Activated naive CD4-positive, alpha-beta T cell treated with anti-CD3 and anti-CD28 coated beads, Interleukin-2, amount 10 ng/mL, durations not matched to agents 7 days and 5 days (primary cell): ENCODE data around the gene THRB.
"Not testable (repeated sequence)": the region's sequence is repeated elsewhere in the genome, so short reads cannot be mapped to it uniquely, and the experiment has no call there.

Experiments used
- CTCF ChIA-PET: fragments of 350-600 bp; sonication (Branson Sonifier 250); formaldehyde crosslinking; loops from one replicate; lab custom pipeline; 2021; ENCODE audit warnings: antibody characterized with exemption; lab: Charles Lee
- DNase-seq: peaks from one replicate; pipeline ENCODE4 v3.0.0-alpha.2; 2020
- H3K27ac Mint-ChIP-seq: one replicate; pipeline ENCODE4 v1.8.0; 2021; ENCODE audit warnings: mild to moderate bottlenecking, moderate library complexity, mixed read lengths
- H3K27me3 Mint-ChIP-seq: one replicate; pipeline ENCODE4 v1.8.0; 2021; ENCODE audit warnings: mild to moderate bottlenecking, mixed read lengths
- H3K36me3 Mint-ChIP-seq: one replicate; pipeline ENCODE4 v1.8.0; 2021; ENCODE audit warnings: mixed read lengths
- H3K4me1 Mint-ChIP-seq: one replicate; pipeline ENCODE4 v1.8.0; 2021; ENCODE audit warnings: mixed read lengths
- H3K4me3 Mint-ChIP-seq: one replicate; pipeline ENCODE4 v1.8.0; 2021; ENCODE audit warnings: mild to moderate bottlenecking, moderate library complexity, mixed read lengths
- H3K9me3 Mint-ChIP-seq: one replicate; pipeline ENCODE4 v1.8.0; 2021; ENCODE audit warnings: mixed read lengths

The THRB gene

DNA sequence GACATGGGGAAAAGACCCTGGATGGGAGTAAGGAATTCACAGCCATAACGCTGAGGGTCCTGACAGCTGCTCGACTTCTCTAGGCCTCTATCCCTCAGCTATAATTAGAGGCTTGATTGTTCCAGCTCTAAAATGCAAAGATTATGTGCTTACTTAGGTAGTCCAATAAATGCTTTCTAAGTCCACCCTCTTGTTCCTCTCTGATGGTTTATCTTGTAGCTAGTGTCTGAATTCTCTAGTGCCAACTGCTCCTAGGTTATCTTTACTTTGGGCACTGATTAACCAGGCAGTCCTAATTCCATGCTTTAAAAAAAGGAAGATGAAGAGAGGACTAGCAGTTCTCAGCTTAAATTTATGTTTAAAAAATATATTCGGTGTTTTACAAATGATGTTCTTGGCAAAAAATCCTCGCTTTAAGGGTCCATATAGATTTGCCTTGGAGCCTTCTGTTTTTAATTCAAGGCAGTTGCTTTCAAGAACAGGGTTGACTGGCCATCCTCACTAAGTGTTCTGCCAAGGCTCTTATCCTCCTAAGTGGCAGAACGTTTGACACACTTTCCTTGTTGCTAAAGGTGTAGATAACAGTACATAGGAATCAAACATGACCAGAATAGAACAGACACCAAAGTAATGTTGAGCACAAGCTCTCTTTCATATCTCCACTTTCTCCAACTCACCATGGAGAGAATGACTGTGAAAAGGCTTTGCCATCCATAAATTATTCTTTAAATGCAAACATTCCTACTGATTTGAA is 60.6 kb downstream of the THRB start:
- Mint-ChIP-seq H3K4me1 (no peaks in the 10 kb centered on the region), H3K36me3 (no peaks in the 10 kb centered on the region), H3K27me3 (no peaks in the 10 kb centered on the region), H3K27ac (no peak overlapping the region), H3K4me3 (no peak overlapping the region), H3K9me3 (peaks cover 1% of the 10 kb centered on the region)
- DNase-seq: no peak
- CTCF ChIA-PET: no interaction called here

GRCh38 chr3:24432989-24433388 is 61.7 kb downstream of the THRB start:
- Mint-ChIP-seq H3K4me1 (no peaks in the 10 kb centered on the region), H3K27me3 (no peaks in the 10 kb centered on the region), H3K36me3 (no peaks in the 10 kb centered on the region), H3K9me3 (no peaks in the 10 kb centered on the region), H3K4me3 (no peak overlapping the region), H3K27ac (no peak overlapping the region)
- DNase-seq: no peak
- CTCF ChIA-PET: no interaction called here

DNA sequence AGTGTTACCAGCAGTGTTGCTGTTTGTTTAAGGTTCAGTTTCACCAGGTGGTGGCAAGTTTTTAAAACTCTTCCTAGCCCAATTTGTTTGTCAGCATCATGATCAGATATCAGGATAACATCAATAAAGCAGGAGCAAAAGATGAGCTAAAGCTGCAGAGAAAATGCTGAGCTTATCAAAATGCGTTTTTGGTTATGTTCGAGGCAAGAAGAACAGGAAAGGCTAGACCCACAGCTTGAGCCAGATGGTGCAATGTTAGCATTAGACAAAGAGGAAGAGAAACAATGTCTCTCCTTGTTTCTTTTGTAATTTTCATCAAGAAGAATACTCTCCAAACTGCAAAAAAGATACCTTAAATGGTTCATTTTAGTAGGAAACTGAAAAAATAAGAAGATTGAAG is 66.2 kb downstream of the THRB start:
- Mint-ChIP-seq H3K27me3 (no peaks in the 10 kb centered on the region), H3K27ac (no peak overlapping the region), H3K36me3 (no peaks in the 10 kb centered on the region), H3K4me3 (no peak overlapping the region), H3K9me3 (no peaks in the 10 kb centered on the region), H3K4me1 (no peaks in the 10 kb centered on the region)
- no peak for DNase-seq
- CTCF ChIA-PET: interaction anchor here (0.8 kb wide), 1 partner anchor 162 kb away, joined by 3 read pairs; no protein-coding TSS in a partner anchor

DNA sequence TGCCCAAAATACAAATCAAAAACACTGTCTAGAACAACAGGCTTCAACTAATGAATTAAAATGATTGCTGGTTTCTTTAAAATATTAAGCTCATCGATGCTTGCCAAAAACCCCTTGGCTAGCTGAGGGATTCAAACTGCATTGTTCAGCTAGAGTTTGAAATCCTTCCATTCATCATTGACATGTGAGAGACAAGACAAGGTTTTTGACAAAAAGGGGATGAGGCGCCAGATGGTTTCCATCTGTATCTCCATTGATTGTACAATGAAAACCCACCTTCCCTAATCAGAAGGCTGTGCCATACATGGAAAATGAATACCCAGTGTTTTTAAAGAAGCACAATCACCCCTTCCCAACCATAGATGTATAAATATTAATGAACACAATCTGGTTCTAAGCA is 67.8 kb downstream of the THRB start:
- no peak for DNase-seq
- H3K36me3 Mint-ChIP-seq: no peaks in the 10 kb centered on the region
- no peak overlapping the region for H3K27ac Mint-ChIP-seq
- no peaks in the 10 kb centered on the region for H3K9me3 Mint-ChIP-seq
- H3K4me1 Mint-ChIP-seq: no peaks in the 10 kb centered on the region
- CTCF ChIA-PET: no interaction called here
- H3K4me3 Mint-ChIP-seq: no peak overlapping the region
- no peaks in the 10 kb centered on the region for H3K27me3 Mint-ChIP-seq

DNA sequence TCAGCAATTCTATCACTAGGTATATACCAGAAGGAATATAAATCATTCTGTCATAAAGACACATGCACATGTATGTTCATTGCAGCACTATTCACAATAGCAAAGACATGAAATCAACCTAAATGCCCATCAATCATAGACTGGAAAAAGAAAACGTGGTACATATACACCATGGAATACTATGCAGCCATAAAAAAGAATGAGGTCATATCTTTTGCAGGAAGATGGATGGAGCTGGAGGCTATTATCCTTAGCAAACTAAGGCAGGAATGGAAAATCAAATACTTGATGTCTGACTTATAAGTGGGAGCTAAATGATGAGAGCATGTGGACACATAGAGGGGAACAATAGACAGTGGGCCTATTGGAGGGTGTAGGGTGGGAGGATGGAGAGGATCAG is 73.8 kb downstream of the THRB start:
- DNase-seq, H3K27me3 Mint-ChIP-seq, CTCF ChIA-PET, H3K27ac Mint-ChIP-seq, H3K4me3 Mint-ChIP-seq, H3K9me3 Mint-ChIP-seq, H3K4me1 Mint-ChIP-seq, H3K36me3 Mint-ChIP-seq: not testable (repeated sequence)

DNA sequence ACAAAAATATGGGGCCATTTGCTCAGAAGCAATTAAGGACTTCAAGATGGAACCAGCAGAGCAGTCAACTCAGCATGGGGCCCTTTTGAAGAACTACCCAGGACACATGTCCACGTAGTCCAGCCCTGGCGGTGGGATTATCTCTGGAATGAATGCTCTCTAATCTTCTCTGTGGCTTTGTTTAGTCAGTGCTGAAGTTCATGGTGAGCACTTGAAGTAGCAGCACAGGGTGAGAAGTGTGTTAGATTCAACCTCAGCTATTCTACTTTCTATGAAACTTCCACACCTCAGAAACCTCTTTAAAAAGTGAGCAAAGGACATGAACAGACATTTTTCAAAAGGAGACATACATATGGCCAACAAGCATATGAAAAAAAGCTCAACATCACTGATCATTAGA is 74.4 kb downstream of the THRB start:
- no peak overlapping the region for H3K27ac Mint-ChIP-seq
- CTCF ChIA-PET: no interaction called here
- H3K4me3 Mint-ChIP-seq: no peak overlapping the region
- no peaks in the 10 kb centered on the region for H3K4me1 Mint-ChIP-seq
- no peaks in the 10 kb centered on the region for H3K36me3 Mint-ChIP-seq
- no peak for DNase-seq
- H3K27me3 Mint-ChIP-seq: no peaks in the 10 kb centered on the region
- H3K9me3 Mint-ChIP-seq: peaks cover 2% of the 10 kb centered on the region

DNA sequence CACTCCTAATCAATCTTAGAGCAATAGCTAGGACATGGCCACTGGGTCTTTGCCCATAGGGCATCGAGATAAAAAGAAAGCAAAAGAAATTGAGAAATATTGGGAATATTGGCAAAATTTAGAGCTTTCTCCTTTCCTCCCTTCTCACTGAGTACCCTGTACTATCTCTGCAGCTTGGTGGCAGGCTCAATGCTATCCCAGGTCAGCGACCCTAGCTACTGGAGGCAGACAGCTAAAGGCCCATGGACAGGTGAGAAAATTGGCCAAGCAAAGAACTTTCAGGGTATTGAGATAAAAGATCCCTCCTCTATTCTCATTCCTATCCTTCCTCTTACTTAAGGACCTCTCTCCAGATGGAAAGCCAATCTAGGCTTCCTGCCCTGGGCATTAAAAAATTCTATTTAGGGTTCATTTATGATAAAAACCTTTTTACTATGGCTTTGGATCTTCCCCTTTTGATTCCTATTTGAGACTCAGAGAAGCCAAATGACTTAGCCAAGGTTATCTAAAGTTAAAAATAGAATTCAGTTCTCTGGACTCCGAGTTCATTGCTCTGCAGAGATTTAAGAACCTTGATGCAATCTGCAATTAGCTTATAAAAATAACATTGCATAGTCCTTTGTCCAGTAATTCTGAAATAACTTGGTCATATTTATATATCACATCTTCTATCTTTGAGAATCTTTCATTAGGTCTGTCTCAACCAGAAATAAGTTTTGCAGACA is 75.4 kb downstream of the THRB start:
- CTCF ChIA-PET: interaction anchor here (0.6 kb wide), 1 partner anchor 185 kb away, joined by 3 read pairs; no protein-coding TSS in a partner anchor
- H3K4me3 Mint-ChIP-seq: no peak overlapping the region
- no peak for DNase-seq
- peaks cover 2% of the 10 kb centered on the region for H3K9me3 Mint-ChIP-seq
- H3K27me3 Mint-ChIP-seq: no peaks in the 10 kb centered on the region
- H3K27ac Mint-ChIP-seq: no peak overlapping the region
- H3K36me3 Mint-ChIP-seq: no peaks in the 10 kb centered on the region
- no peaks in the 10 kb centered on the region for H3K4me1 Mint-ChIP-seq

GRCh38 chr3:24417730-24418129 is 76.9 kb downstream of the THRB start:
- no peaks in the 10 kb centered on the region for H3K4me1 Mint-ChIP-seq
- CTCF ChIA-PET: no interaction called here
- peaks cover 2% of the 10 kb centered on the region for H3K9me3 Mint-ChIP-seq
- H3K4me3 Mint-ChIP-seq: no peak overlapping the region
- H3K27ac Mint-ChIP-seq: no peak overlapping the region
- H3K36me3 Mint-ChIP-seq: no peaks in the 10 kb centered on the region
- no peaks in the 10 kb centered on the region for H3K27me3 Mint-ChIP-seq
- DNase-seq: no peak

- Mint-ChIP-seq H3K4me1 (no peaks in the 10 kb centered on the region), H3K4me3 (no peak overlapping the region), H3K36me3 (no peaks in the 10 kb centered on the region), H3K27ac (no peak overlapping the region), H3K27me3 (no peaks in the 10 kb centered on the region), H3K9me3 (no peaks in the 10 kb centered on the region)
- no peak for DNase-seq
- CTCF ChIA-PET: no interaction called here
Measured at GRCh38 chr3:24416224-24416623, 78.4 kb downstream of the THRB start.

- Mint-ChIP-seq H3K27me3 (no peaks in the 10 kb centered on the region), H3K9me3 (no peaks in the 10 kb centered on the region), H3K36me3 (no peaks in the 10 kb centered on the region), H3K4me1 (no peaks in the 10 kb centered on the region), H3K27ac (no peak overlapping the region), H3K4me3 (no peak overlapping the region)
- CTCF ChIA-PET: no interaction called here
- DNase-seq: no peak
Measured at GRCh38 chr3:24415824-24416223, 78.8 kb downstream of the THRB start.

GRCh38 chr3:24413662-24414061 is 81.0 kb downstream of the THRB start:
- H3K4me3 Mint-ChIP-seq, H3K9me3 Mint-ChIP-seq, H3K27me3 Mint-ChIP-seq, H3K36me3 Mint-ChIP-seq, DNase-seq, H3K27ac Mint-ChIP-seq, H3K4me1 Mint-ChIP-seq, CTCF ChIA-PET: not testable (repeated sequence)

- no peak for DNase-seq
- no peaks in the 10 kb centered on the region for H3K36me3 Mint-ChIP-seq
- H3K9me3 Mint-ChIP-seq: no peaks in the 10 kb centered on the region
- H3K27ac Mint-ChIP-seq: no peak overlapping the region
- no peak overlapping the region for H3K4me3 Mint-ChIP-seq
- CTCF ChIA-PET: no interaction called here
- H3K4me1 Mint-ChIP-seq: no peaks in the 10 kb centered on the region
- no peaks in the 10 kb centered on the region for H3K27me3 Mint-ChIP-seq
Measured at GRCh38 chr3:24410860-24411259, 83.8 kb downstream of the THRB start.

- no peak overlapping the region for H3K4me3 Mint-ChIP-seq
- H3K9me3 Mint-ChIP-seq: no peaks in the 10 kb centered on the region
- H3K4me1 Mint-ChIP-seq: no peaks in the 10 kb centered on the region
- CTCF ChIA-PET: no interaction called here
- no peaks in the 10 kb centered on the region for H3K36me3 Mint-ChIP-seq
- no peak for DNase-seq
- H3K27me3 Mint-ChIP-seq: no peaks in the 10 kb centered on the region
- H3K27ac Mint-ChIP-seq: no peak overlapping the region
Measured at GRCh38 chr3:24407980-24408680, 86.5 kb downstream of the THRB start.

DNA sequence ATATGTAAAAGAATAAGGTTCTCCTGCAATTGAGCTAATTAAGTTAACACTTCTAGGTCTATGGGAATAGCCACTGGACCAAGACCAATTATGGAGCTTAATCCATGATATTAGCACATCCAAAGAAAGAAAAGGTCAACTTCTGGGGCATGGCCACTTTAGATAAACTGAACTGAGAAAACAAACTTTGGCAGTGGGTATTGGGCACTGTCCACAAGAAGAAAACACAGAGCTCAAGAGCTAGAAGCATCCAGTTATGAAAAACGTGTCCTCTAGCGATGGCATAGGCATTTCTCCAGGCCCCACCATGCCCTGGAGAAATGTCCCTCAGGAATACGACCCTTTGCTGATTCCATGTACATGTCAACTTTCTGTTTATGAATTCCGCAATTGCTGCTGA is 87.8 kb downstream of the THRB start:
- Mint-ChIP-seq H3K27me3 (no peaks in the 10 kb centered on the region), H3K36me3 (no peaks in the 10 kb centered on the region), H3K4me3 (no peak overlapping the region), H3K27ac (no peak overlapping the region), H3K9me3 (no peaks in the 10 kb centered on the region), H3K4me1 (no peaks in the 10 kb centered on the region)
- DNase-seq: no peak
- CTCF ChIA-PET: no interaction called here

DNA sequence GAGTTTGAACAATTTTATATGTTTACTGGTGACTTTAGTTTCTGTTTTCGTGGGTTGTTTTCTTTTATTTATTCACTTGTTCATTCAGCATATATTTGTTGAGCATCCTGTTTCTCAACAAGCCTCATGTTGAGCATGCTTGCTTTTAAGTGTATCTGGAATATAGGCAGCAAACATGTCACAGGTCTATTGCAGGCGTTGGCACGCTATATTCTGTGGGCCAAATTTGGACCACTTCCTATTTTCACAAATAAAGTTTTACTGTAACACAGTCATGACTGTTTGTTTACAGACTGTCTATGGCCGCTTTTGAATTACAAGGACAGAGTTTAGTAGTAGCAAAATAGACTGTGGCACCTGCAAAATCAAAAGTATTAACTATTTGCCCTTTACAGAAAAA is 89.6 kb downstream of the THRB start:
- Mint-ChIP-seq H3K27ac (no peak overlapping the region), H3K27me3 (no peaks in the 10 kb centered on the region), H3K4me3 (no peak overlapping the region), H3K9me3 (no peaks in the 10 kb centered on the region), H3K4me1 (no peaks in the 10 kb centered on the region), H3K36me3 (no peaks in the 10 kb centered on the region)
- DNase-seq: no peak
- CTCF ChIA-PET: no interaction called here
